Pancreas (tissue), 10 donors: ENCODE data around the gene HIPK2. TPM values are rescaled to one million over a fixed set of nuclear protein-coding genes. Genes with fewer than 3 reads are reported as not detected.

Source experiments
- ATAC-seq, 4 donors: fragments of 200-7000 bp; cut with Tn5 transposase; one replicate each; pipeline versions ENCODE4 v1.8.0 to v1.9.1; 2020; ENCODE audit warnings: mild to moderate bottlenecking in 4 of 4, moderate library complexity in 4 of 4
- DNase-seq, 6 donors: peaks; one replicate each; pipeline ENCODE4 v3.0.0-alpha.2; 2020
- FAIRE-seq: peaks from 2 replicates; lab custom pipeline; 2012; peaks lifted over from hg19 to GRCh38; lab: Jason Lieb, UNC
- H3K27ac ChIP-seq, 4 donors: fragments of 200-600 bp; sonication (generic); 1 replicate in 3 of 4; 2 replicates in 1 of 4; pipeline versions ENCODE4 v1.5.0 to v1.8.0; 2020
- H3K27me3 ChIP-seq, 4 donors: fragments of 200-600 bp; one replicate each; pipeline ENCODE4 v1.8.0; 2021
- H3K36me3 ChIP-seq, 3 donors: fragments of 200-600 bp; sonication (generic) in 1 of 3; one replicate each; pipeline versions ENCODE4 v1.5.0 to v1.8.0; 2020 to 2021
- H3K4me1 ChIP-seq, 3 donors: fragments of 200-600 bp; one replicate each; pipeline ENCODE4 v1.8.0; 2021
- H3K4me3 ChIP-seq, 4 donors: fragments of 200-600 bp; sonication (generic) in 2 of 4; one replicate each; pipeline versions ENCODE4 v1.5.0 to v1.8.0; 2020 to 2021
- H3K9me3 ChIP-seq, 4 donors: fragments of 200-600 bp; one replicate each; pipeline ENCODE4 v1.8.0; 2021
- WGBS, 2 donors: extraction: QIAGEN DNeasy Blood & Tissue Kit; methylation state at CpG; one replicate each; pipeline ENCODE4 v1.1.7; 2013; 5-methylcytosine and 5-hydroxymethylcytosine counted together
- intact Hi-C, 3 donors: fragments of 100-400 bp; cut with DNase I; formaldehyde crosslinking; loops; one replicate each; pipeline versions ENCODE4 v1.11.1 to v1.14.2; 2022
- polyA plus RNA-seq, 2 donors: library from polyadenylated mRNA; stranded (reverse); fragments of 200-250 nt; gene quantifications; one replicate each; pipeline ENCODE4 v1.2.3, GENCODE V29; 2013
- total RNA-seq, 6 donors: library from RNA; stranded (reverse); fragmentation: NEBNext Ultra II Directional in 4 of 6; extraction: Animal tissue kit (Norgen Biotek cat#: 25700) in 4 of 6; gene quantifications; one replicate each; pipeline versions ENCODE4 v1.2.1 to v1.2.4, GENCODE V29; 2021 to 2023
- TF ChIP-seq, protein P1 (sequence below), 4 donors: fragments of 200-600 bp; sonication (generic) in 3 of 4; IDR thresholded peaks; one replicate each; pipeline versions ENCODE4 v1.5.0 to v1.8.0; 2021; ENCODE audit warnings: antibody characterized with exemption in 4 of 4
- donor health status: healthy with polysubstance abuse.
- donor health status: DM: no; HTN: no; CAD: no; lungs with moderate emphysema.
- donor health status: DM: no; HTN: no; CAD: no.
- donor health status: control.
- donor health status: control.
- donor health status: Bipolar disorder and iron deficiency.
- donor health status: DM: yes; HTN: yes; CAD: no.
- donor health status: DM: no; HTN: no; CAD: no.
- donor health status: DM: no; HTN: no; CAD: no.
- donor health status: DM: yes; HTN: yes; CAD: no.

Gene HIPK2
- total and polyA plus RNA-seq, 8 donors, result 6.7 to 49.0 (median 24.7) TPM

DNA sequence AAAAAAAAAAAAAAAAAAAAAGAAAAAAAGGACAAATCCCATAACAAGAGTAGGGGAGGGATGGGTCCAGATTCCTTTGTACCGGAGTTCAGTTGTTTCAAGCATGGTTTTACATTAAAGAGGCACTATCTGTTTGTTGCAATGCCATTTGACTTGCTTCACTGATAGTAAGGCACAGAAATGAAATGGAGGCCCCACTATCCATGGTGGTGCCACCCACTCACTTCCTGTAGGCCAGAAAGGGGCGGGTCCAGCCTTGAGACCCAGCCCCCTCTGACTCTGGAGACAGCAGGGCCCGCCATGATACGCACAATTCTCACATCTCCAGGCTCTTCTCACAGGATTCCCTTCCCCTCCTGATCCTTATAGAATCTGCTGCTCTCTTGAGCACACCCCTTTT is 154.3 kb downstream of the HIPK2 start:
- WGBS, 2 donors, result 91 to 98% methylated on average over 4 of the region's 4 CpGs
- Histone ChIP-seq H3K36me3 (peaks cover 0 to 35% (median 5%) of the 10 kb centered on the region in 3 donors), H3K4me1 (no peaks in the 10 kb centered on the region), H3K9me3 (no peaks in the 10 kb centered on the region), H3K4me3 (no peak overlapping the region), H3K27ac (no peak overlapping the region), H3K27me3 (no peaks in the 10 kb centered on the region)
- intact Hi-C loops, result no loop called here
- DNase-seq, result no peak
- FAIRE-seq, result no peak
- ATAC-seq, result no peak
- TF ChIP-seq, protein P1, sequence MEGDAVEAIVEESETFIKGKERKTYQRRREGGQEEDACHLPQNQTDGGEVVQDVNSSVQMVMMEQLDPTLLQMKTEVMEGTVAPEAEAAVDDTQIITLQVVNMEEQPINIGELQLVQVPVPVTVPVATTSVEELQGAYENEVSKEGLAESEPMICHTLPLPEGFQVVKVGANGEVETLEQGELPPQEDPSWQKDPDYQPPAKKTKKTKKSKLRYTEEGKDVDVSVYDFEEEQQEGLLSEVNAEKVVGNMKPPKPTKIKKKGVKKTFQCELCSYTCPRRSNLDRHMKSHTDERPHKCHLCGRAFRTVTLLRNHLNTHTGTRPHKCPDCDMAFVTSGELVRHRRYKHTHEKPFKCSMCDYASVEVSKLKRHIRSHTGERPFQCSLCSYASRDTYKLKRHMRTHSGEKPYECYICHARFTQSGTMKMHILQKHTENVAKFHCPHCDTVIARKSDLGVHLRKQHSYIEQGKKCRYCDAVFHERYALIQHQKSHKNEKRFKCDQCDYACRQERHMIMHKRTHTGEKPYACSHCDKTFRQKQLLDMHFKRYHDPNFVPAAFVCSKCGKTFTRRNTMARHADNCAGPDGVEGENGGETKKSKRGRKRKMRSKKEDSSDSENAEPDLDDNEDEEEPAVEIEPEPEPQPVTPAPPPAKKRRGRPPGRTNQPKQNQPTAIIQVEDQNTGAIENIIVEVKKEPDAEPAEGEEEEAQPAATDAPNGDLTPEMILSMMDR (IDR thresholded peaks at IDR 0.05), result no peak

DNA sequence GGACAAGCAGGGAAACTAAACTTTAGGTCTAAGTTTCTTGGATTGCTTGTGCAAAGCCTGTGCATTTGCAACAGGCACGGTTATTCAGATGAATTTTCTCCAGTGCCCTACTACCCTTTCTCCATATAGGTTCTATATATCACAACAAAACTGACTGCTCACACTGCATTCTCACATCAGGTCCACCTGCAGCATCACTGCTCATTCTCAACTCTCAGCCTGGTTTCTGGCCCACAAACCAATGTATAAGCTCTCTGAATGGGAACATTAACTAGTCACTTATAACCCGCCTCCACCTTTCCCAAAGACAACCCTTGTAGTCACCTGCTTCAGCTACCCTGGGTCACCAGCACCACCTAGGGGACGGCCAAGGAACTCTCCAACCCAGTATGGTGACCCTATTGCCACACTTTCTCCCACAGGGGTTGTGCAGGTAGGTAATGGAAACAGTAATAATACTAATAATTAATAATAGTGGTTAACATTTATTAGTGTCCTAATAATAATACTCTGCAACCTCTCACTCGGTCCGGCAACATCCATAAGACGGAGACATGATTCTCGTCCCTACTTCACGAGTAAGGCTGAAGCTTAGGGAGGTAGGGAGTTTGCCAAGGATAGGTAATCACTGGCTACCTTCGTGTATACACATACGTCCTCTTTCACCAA is 157.0 kb downstream of the HIPK2 start:
- peak in 3 of 6 donors; percentile 44 to 70 (median 62) for DNase-seq
- H3K9me3 ChIP-seq, result no peaks in the 10 kb centered on the region
- H3K36me3 ChIP-seq, result peaks cover 0 to 10% (median 5%) of the 10 kb centered on the region in 3 donors
- no peak overlapping the region for H3K4me3 ChIP-seq
- TF ChIP-seq, protein P1 (IDR thresholded peaks at IDR 0.05), result peak in 3 of 4 donors; percentile 37 to 56 (median 40)
- peak in 3 of 4 donors; percentile 80 to 90 (median 82) for ATAC-seq
- no peaks in the 10 kb centered on the region for H3K27me3 ChIP-seq
- intact Hi-C loops, result no loop called here
- 72 to 83% methylated on average over 10 of the region's 10 CpGs for WGBS, 2 donors
- H3K27ac ChIP-seq, result no peak overlapping the region
- no peak for FAIRE-seq
- no peaks in the 10 kb centered on the region for H3K4me1 ChIP-seq

DNA sequence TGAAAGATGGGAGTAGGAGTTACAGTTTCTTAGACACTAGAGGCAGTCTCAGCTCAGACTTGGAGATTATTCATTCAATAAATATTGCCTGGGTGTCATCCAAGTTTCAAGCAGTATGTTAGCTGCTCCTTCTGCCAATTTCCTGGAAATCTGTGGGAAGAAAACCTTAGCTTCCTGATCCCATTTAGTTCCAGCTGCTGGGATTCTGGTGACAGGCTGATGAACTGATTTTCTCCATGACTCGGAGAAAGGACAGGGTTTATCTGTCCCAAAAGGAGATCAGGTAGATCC is 158.5 kb downstream of the HIPK2 start:
- Histone ChIP-seq H3K36me3 (peaks cover 0 to 7% (median 5%) of the 10 kb centered on the region in 3 donors), H3K9me3 (no peaks in the 10 kb centered on the region), H3K27ac (no peak overlapping the region), H3K4me1 (no peaks in the 10 kb centered on the region), H3K27me3 (no peaks in the 10 kb centered on the region), H3K4me3 (no peak overlapping the region)
- intact Hi-C loops, result no loop called here
- ATAC-seq (peak in 3 of 4 donors; percentile 27 to 44 (median 43)), DNase-seq (no peak), FAIRE-seq (no peak)
- 61 to 73% methylated on average over 1 of the region's 1 CpG for WGBS, 2 donors
- TF ChIP-seq, protein P1 (IDR thresholded peaks at IDR 0.05), result no peak

DNA sequence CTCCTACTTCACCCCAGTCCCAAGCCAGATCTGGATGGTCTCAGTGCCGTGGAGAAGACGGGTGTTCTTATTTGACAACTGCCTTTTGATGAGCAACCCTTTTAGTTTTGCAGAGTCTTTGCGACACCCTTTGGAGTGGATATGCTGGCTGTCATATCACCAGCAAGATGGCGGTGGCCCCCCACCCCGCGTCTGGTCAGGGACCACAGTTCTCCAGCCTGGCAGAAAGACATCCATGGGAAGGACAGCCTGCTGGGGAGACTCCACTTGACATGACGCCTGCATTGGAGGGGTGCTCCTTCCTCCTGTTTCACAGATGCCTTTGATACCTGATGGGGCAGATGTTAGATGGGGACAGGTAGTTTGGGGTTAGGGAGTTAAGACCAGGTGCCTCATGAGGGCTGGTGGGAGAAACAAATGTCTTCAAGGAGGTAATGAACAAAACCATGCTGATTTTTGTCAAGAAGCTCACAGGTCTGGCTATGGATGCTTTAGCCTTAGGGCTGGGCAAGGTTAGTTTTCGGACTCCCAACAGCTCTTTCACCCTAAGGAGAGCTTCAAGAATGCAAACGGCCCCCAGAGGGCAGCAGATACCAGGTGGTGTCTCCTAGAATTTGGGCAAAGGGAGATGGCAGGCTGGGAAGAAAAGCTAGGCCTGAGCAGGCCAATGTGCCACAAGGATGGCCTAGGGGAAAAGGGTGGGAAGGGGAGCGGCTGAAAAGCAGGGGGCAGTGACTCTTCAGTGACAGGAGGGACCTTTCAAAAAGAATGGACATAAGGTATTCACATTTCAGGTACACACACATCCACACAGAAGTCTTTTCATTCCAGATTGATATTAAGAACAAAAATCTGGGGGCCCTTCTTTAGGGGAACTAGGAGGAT is 159.1 kb downstream of the HIPK2 start:
- ATAC-seq, result peak in 3 of 4 donors; percentile 47 to 62 (median 59)
- intact Hi-C loops, result no loop called here
- Histone ChIP-seq H3K9me3 (no peaks in the 10 kb centered on the region), H3K27ac (no peak overlapping the region), H3K36me3 (peaks cover 0 to 11% (median 8%) of the 10 kb centered on the region in 3 donors), H3K4me1 (no peaks in the 10 kb centered on the region), H3K4me3 (no peak overlapping the region), H3K27me3 (no peaks in the 10 kb centered on the region)
- TF ChIP-seq, protein P1 (IDR thresholded peaks at IDR 0.05), result peak in 1 of 4 donors; percentile 14
- DNase-seq, result peak in 2 of 6 donors; percentile 53 to 62
- FAIRE-seq, result no peak
- WGBS, 2 donors, result 87% methylated on average over 10 of the region's 10 CpGs
